GM18867 (cell line): ENCODE data around the gene VCX.
A peak's percentile ranks its signal among the peaks of the same experiment; 100 is the strongest.
"Not testable (repeated sequence)": the region's sequence is repeated elsewhere in the genome, so short reads cannot be mapped to it uniquely, and the experiment has no call there.

Experiments
- ATAC-seq: cut with Tn5 transposase; IDR thresholded peaks from one replicate; pipeline ENCODE4 v1.9.1; 2021; ENCODE audit warnings: mild to moderate bottlenecking, moderate library complexity; ENCODE audit not compliant: unreplicated experiment

Gene VCX

GRCh38 chrX:7842871-7843270 is at the start of gene VCX:
VCX (plus strand) TSS chrX:7843171; CDS start chrX:7843204, 33 bp downstream.
- ATAC-seq, result not testable (repeated sequence)

DNA sequence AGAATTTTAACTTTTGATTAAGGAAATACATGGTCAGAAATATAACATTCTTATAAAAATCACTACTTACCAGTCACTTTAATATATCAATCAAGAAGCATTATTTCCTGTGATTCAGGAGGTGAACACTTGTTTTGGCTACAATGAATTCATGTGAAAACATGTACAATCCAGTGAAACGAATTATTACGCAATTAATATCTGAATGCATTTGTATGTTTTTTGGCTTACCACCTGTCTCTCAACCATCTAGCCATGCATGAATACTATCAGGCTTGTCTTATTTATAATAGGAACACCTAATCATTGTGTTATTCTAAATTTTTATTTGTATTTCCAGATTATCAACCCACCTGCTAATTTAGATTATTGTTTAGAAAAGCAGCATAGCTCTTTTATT is 44.6 kb upstream of the VCX start:
- ATAC-seq, result no peak

DNA sequence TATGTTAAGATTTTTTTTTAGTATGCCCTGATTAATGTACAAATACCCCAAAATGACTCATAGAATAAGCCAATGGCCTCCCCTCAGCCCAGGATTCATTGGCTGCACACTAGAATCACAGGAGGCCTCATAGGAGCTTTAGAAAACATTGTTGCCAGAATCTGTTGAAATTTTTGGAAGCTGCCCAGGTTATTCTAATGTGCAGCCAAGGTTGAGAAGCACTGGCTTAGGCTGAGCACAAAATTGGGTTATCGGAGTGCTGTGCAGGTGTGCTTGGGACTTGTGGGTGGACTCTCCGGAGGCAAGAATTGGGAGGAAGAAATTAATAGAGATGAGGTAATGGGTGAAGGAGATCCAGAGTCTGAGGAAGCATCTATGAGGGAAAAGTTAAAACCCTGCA is 41.3 kb upstream of the VCX start:
- no peak for ATAC-seq

DNA sequence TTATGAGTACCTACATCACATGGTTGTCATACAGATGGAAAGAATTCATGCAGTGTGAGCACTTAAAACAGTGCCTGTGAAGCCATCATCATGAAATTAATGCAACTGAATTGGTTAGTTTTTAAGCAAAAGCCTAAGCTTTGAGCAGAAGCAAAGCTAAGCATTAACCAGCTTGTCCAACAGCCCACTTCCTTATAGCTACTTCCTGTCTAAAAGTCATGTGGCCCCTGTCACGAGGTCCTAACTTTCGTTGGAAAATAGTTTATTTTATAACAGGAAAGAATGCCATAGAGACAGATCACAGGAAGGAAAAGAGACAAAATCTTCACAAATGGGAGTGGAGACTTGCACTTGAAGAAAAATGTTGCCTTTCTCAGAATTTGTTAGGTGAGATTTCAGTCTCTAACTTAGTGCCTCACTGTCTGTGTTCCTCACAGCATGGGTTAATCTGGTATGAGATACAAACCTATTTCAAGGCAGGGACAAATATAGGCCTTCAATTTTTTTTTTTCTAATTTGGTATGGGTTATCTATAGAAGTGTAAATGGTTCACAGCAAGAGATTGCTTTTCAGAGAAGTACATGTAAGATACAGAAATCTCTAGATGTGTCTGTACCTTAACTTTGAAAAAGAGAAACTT is 27.7 kb upstream of the VCX start:
- no peak for ATAC-seq

GRCh38 chrX:7828594-7828993 is 14.4 kb upstream of the VCX start:
- no peak for ATAC-seq

DNA sequence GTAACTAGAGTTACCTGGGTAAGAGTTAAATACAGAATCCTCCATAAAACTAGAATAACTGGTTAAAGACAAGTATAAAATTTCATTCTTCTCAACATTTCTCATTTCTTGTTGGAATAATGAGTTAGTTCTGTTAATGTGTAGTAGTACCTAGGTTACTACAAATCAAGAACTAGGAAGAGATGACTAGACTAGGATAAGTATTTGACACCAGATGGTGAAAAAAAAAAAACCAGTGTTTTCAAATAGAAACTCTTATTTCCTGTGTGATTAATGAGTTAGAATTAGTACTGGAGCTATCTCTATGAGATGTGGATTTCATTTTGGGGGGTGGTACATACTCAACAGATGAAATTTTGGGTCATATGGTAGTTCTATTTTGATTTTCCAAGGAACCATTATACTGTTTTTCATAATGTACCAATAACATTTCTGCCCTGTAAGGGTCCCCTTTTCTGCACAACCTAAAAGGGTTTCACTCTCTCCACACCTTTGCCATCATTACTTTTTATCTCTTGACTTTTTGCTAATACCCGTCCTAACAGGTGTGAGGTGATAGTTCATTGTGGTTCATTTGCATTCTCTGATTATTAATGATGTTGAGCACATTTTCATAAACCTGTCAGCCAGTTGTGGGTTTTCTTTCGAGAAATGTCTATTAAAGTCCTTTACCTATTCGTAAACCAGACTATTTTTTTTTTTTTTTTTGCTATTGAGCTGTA is 1.7 kb upstream of the VCX start:
- ATAC-seq, result peak; percentile 81

DNA sequence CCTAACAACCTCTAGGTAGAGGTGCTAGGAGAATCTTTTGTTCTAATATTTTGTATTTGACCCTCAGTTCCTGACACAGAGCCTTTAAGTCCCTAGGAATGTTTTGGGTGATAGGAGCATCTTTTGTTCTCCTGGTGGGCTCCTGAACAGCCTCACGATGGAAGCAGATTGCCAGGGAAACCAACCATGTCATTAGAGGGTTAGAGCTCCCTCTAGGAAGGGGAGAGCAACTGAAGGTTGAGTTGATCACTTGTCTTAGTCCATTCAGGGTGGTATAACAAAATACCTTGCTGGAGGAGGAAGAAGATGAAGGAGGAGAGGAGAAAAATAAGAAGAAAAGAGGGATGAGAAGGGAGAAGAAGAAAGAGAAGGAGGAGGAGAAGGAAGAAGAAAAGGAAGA is 9.2 kb downstream of the VCX start:
- no peak for ATAC-seq

- no peak for ATAC-seq
Measured at GRCh38 chrX:7872042-7872441, 29.1 kb downstream of the VCX start.

DNA sequence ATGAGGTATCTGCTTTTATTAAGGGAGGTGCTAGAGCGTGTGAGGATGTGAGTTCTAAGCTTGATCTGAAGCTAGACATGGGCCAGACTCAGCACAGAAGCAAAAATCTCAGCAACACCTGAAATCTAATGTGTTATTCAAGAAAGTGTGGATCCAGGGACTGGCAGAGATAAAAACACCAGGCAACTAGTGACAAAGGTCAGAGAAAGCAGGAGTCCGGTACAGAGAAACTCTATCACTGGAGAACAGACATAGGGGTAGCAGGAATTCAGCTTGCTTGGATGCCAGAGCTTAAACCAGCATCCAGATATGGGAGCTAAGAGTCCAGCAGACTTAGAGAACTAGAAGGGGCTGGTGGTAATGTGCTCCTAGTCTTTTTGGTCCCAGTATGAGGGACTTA is 34.0 kb downstream of the VCX start:
- ATAC-seq, result no peak

DNA sequence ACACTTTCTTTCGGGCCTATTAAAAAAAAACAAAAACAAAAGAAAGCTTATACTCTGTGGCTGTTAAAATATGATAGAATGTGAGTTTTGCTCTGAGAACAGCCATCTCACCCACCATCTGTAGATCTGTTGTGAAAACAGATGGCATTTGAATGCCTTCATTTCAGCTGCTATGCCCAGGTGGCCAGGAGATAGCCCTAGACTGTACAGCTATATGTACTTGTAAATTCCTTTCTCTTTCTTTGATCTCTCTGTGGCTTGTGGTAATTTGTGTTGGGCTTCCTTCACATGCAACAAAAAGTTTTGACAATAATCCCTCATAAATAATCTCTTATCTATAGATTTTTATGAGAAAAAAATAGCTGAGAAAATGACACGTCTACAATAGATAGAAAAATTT is 46.2 kb downstream of the VCX start:
- ATAC-seq, result peak; percentile 73

- no peak for ATAC-seq
Measured at GRCh38 chrX:7889680-7890079, 46.7 kb downstream of the VCX start.

DNA sequence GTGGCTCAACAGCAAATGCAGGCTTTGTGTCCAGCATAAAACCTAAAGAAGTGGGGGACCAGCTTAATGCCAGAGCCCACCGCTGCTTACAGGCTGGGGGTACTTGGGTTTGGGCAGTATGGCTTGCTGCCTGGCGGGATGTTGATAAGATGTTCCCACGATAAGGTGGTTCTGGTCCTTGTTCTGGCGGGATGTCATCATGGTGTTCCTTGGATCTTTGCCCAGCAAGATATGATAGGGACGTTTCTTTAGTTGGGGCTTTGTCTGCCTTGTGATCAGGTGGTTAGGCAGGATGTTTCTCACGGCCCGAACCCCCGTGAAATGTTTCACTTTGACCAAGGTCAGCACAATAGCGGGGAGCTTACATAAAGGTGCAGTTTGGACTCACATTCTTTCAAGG is 49.0 kb downstream of the VCX start:
- no peak for ATAC-seq
